ENCODE measurements around the gene LIN28B.

Gene LIN28B

DNA sequence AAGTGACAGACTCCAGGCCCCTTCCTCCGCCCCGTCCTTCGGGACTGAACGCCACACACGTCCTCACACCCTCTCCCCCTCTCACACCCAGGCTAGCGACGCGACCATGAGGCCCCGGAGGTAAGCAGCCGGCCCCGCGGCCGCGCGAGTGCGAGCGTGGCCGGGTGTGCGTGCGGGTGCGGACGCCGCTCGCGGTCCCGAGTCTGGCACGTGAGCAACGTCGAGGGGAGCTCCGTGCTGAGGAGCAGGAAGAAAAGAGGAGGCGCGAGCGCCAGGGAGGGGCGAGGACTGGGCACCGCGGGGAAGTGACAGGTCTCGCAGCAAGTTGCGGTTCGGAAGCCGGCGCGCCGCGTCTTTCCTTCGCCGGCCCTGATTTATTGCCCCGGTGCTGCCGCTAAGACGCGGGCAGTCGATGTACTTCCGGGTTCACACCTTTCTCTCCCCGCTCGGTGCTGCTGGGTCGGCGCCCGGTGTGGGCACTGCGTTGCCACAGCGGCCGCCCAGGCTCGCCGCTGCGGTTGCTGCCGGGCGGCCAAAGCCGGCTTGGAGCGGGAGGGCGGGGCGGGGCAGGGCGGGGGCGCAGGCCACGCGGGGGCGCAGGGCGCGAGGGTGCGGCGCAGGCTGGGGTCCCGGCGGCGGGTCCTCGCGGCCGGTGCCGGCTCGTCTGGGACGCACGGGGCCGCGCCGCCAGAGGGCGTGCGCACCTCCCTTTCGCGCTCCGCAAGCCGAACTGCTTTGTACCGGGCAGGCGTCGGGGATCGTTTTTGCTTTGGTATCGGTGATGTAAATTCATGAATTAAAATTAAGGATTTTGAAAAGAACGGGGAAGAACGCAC lies 15.8 kb upstream of the LIN28B start (continued):
- no peak for TF ChIP-seq ZNF391 (tag by site-specific recombination; IDR thresholded peaks at IDR 0.05; ENCODE audit: borderline replicate concordance, low read depth)
- TF ChIP-seq, protein P1, sequence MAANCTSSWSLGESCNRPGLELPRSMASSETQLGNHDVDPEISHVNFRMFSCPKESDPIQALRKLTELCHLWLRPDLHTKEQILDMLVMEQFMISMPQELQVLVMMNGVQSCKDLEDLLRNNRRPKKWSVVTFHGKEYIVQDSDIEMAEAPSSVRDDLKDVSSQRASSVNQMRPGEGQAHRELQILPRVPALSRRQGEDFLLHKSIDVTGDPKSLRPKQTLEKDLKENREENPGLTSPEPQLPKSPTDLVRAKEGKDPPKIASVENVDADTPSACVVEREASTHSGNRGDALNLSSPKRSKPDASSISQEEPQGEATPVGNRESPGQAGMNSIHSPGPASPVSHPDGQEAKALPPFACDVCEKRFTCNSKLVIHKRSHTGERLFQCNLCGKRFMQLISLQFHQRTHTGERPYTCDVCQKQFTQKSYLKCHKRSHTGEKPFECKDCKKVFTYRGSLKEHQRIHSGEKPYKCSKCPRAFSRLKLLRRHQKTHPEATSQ (tag by site-specific recombination; IDR thresholded peaks at IDR 0.05) = peak; percentile 56; the same call in 1 of the 2 replicates

DNA sequence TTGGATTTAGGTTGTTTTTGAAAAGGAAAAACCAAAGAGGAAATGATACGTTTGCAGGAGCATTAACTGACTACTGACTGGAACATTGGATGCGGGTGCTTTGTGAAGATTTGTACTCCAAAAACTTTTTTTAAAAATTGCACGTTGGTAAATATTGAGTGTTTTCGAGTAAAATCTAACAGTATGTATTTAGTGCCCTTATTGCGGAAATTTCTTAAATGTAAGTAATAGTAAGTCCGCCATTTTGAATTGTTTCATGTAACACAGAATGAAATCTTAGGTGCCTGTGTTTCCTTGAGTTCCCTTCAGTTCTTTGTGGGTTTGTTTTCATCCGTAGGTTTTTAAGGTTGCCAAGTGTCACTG lies 15.2 kb upstream of the LIN28B start:
- POLR2A ChIA-PET = no interaction called here
- no peak overlapping the region for H3K27ac ChIP-seq (ENCODE audit: extremely low read depth, low read depth, low read length)
- CTCF ChIA-PET = no interaction called here
- no peaks in the 10 kb centered on the region for H3K9me3 ChIP-seq (ENCODE audit: control insufficient read depth, insufficient read depth, low read depth, low read length)
- H3K4me1 ChIP-seq (ENCODE audit: control insufficient read depth, insufficient read depth, low read length) = no peaks in the 10 kb centered on the region; the same call in 1 of the 2 replicates
- peak overlapping the region; percentile 50 for H3K4me3 ChIP-seq (ENCODE audit: low read depth, low read length)
- H3K36me3 ChIP-seq (ENCODE audit: control insufficient read depth in 2 of 2, insufficient read depth in 1 of 2, low read length in 2 of 2) = no peaks in the 10 kb centered on the region
- TF ChIP-seq GLI4 (tag by site-specific recombination; IDR thresholded peaks at IDR 0.05) (no peak), YY1 (tag by site-specific recombination; IDR thresholded peaks at IDR 0.05) (0 out of 2 replicates have a peak, but pooled peaks have one; percentile 55), ZNF416 (tag by site-specific recombination; IDR thresholded peaks at IDR 0.05) (no peak), ZNF292 (tag by site-specific recombination; IDR thresholded peaks at IDR 0.05; ENCODE audit: borderline replicate concordance, low read depth) (no peak), ZNF48 (tag by site-specific recombination; IDR thresholded peaks at IDR 0.05) (no peak), ZNF571 (tag by site-specific recombination; IDR thresholded peaks at IDR 0.05) (no peak), ZNF2 (tag by site-specific recombination; IDR thresholded peaks at IDR 0.05) (0 out of 2 replicates have a peak, but pooled peaks have one; percentile 19), ZBTB48 (tag by site-specific recombination; IDR thresholded peaks at IDR 0.05) (peak; percentile 13; the same call in 1 of the 2 replicates), ZNF777 (tag by site-specific recombination; IDR thresholded peaks at IDR 0.05; ENCODE audit: borderline replicate concordance) (0 out of 2 replicates have a peak, but pooled peaks have one; percentile 29), ZNF335 (tag by site-specific recombination; conservative IDR thresholded peaks at IDR 0.05) (peak; percentile 94), ZNF561 (tag by site-specific recombination; IDR thresholded peaks at IDR 0.05; ENCODE audit: borderline replicate concordance) (peak; percentile 20; the same call in 1 of the 2 replicates)
- TF ChIP-seq, protein P2, sequence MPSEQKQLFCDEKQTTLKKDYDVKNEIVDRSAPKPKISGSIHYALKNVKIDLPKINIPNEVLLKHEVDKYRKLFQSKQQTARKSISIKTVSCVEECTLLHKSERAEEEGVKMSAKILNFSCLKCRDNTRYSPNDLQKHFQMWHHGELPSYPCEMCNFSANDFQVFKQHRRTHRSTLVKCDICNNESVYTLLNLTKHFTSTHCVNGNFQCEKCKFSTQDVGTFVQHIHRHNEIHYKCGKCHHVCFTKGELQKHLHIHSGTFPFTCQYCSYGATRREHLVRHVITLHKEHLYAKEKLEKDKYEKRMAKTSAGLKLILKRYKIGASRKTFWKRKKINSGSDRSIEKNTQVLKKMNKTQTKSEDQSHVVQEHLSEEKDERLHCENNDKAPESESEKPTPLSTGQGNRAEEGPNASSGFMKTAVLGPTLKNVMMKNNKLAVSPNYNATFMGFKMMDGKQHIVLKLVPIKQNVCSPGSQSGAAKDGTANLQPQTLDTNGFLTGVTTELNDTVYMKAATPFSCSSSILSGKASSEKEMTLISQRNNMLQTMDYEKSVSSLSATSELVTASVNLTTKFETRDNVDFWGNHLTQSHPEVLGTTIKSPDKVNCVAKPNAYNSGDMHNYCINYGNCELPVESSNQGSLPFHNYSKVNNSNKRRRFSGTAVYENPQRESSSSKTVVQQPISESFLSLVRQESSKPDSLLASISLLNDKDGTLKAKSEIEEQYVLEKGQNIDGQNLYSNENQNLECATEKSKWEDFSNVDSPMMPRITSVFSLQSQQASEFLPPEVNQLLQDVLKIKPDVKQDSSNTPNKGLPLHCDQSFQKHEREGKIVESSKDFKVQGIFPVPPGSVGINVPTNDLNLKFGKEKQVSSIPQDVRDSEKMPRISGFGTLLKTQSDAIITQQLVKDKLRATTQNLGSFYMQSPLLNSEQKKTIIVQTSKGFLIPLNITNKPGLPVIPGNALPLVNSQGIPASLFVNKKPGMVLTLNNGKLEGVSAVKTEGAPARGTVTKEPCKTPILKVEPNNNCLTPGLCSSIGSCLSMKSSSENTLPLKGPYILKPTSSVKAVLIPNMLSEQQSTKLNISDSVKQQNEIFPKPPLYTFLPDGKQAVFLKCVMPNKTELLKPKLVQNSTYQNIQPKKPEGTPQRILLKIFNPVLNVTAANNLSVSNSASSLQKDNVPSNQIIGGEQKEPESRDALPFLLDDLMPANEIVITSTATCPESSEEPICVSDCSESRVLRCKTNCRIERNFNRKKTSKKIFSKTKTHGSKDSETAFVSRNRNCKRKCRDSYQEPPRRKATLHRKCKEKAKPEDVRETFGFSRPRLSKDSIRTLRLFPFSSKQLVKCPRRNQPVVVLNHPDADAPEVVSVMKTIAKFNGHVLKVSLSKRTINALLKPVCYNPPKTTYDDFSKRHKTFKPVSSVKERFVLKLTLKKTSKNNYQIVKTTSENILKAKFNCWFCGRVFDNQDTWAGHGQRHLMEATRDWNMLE (tag by site-specific recombination; conservative IDR thresholded peaks at IDR 0.05; ENCODE audit: low read depth) = no peak
- TF ChIP-seq, protein P3, sequence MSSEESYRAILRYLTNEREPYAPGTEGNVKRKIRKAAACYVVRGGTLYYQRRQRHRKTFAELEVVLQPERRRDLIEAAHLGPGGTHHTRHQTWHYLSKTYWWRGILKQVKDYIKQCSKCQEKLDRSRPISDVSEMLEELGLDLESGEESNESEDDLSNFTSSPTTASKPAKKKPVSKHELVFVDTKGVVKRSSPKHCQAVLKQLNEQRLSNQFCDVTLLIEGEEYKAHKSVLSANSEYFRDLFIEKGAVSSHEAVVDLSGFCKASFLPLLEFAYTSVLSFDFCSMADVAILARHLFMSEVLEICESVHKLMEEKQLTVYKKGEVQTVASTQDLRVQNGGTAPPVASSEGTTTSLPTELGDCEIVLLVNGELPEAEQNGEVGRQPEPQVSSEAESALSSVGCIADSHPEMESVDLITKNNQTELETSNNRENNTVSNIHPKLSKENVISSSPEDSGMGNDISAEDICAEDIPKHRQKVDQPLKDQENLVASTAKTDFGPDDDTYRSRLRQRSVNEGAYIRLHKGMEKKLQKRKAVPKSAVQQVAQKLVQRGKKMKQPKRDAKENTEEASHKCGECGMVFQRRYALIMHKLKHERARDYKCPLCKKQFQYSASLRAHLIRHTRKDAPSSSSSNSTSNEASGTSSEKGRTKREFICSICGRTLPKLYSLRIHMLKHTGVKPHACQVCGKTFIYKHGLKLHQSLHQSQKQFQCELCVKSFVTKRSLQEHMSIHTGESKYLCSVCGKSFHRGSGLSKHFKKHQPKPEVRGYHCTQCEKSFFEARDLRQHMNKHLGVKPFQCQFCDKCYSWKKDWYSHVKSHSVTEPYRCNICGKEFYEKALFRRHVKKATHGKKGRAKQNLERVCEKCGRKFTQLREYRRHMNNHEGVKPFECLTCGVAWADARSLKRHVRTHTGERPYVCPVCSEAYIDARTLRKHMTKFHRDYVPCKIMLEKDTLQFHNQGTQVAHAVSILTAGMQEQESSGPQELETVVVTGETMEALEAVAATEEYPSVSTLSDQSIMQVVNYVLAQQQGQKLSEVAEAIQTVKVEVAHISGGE (tag by site-specific recombination; conservative IDR thresholded peaks at IDR 0.05; ENCODE audit: low read depth) = peak; percentile 74
- TF ChIP-seq, protein P4, sequence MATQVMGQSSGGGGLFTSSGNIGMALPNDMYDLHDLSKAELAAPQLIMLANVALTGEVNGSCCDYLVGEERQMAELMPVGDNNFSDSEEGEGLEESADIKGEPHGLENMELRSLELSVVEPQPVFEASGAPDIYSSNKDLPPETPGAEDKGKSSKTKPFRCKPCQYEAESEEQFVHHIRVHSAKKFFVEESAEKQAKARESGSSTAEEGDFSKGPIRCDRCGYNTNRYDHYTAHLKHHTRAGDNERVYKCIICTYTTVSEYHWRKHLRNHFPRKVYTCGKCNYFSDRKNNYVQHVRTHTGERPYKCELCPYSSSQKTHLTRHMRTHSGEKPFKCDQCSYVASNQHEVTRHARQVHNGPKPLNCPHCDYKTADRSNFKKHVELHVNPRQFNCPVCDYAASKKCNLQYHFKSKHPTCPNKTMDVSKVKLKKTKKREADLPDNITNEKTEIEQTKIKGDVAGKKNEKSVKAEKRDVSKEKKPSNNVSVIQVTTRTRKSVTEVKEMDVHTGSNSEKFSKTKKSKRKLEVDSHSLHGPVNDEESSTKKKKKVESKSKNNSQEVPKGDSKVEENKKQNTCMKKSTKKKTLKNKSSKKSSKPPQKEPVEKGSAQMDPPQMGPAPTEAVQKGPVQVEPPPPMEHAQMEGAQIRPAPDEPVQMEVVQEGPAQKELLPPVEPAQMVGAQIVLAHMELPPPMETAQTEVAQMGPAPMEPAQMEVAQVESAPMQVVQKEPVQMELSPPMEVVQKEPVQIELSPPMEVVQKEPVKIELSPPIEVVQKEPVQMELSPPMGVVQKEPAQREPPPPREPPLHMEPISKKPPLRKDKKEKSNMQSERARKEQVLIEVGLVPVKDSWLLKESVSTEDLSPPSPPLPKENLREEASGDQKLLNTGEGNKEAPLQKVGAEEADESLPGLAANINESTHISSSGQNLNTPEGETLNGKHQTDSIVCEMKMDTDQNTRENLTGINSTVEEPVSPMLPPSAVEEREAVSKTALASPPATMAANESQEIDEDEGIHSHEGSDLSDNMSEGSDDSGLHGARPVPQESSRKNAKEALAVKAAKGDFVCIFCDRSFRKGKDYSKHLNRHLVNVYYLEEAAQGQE (tag by site-specific recombination; IDR thresholded peaks at IDR 0.05) = 0 out of 2 replicates have a peak, but pooled peaks have one; percentile 19

Data from HEK293 (cell line).